Fibroblast of lung (primary cell): ENCODE data around the gene RUNX2. TPM values are rescaled to one million over a fixed set of nuclear protein-coding genes. Genes with fewer than 3 reads are reported as not detected.

ENCODE experiments used
- DNase-seq, 2 donors: peaks; one replicate each; pipeline versions ENCODE4 v3.0.0 to v3.0.0-alpha.2; 2010; ENCODE audit warnings: low read depth in 2 of 2
- H2AFZ ChIP-seq: 2 replicates; pipeline ENCODE4 v1.5.1; 2012; ENCODE audit warnings: low read length, control low read depth, inconsistent platforms
- H3K27ac ChIP-seq: 2 replicates; pipeline ENCODE4 v1.5.1; 2011; ENCODE audit warnings: low read length, control low read depth; ENCODE audit not compliant: insufficient read depth
- H3K27me3 ChIP-seq: 2 replicates; pipeline ENCODE4 v1.5.1; 2011; ENCODE audit warnings: mild to moderate bottlenecking, low read length; ENCODE audit not compliant: control insufficient read depth, insufficient read depth
- H3K36me3 ChIP-seq: 2 replicates; pipeline ENCODE4 v1.5.1; 2011; ENCODE audit warnings: low read length; ENCODE audit not compliant: control insufficient read depth, insufficient read depth
- H3K4me1 ChIP-seq: 2 replicates; pipeline ENCODE4 v1.5.1; 2011; ENCODE audit warnings: low read length; ENCODE audit not compliant: control insufficient read depth, insufficient read depth; ENCODE audit errors: extremely low read depth
- H3K4me2 ChIP-seq: 2 replicates; pipeline ENCODE4 v1.5.1; 2011; ENCODE audit warnings: low read length, control low read depth; ENCODE audit not compliant: insufficient read depth; ENCODE audit errors: extremely low read depth
- H3K4me3 ChIP-seq, 4 experiments: fragments of 200-600 bp in 1 of 4; sonication (generic) in 1 of 4; replicated peaks in 1 of 4; 2 replicates each; pipeline ENCODE4 v1.5.1; 2011 to 2016; ENCODE audit warnings: low read length in 4 of 4, low read depth in 3 of 4, mild to moderate bottlenecking in 3 of 4, control low read depth in 2 of 4, inconsistent platforms in 1 of 4, mixed read lengths in 1 of 4; ENCODE audit not compliant: insufficient read depth in 1 of 4; ENCODE audit errors: control extremely low read depth in 1 of 4
- H3K79me2 ChIP-seq: 2 replicates; pipeline ENCODE4 v1.5.1; 2012; ENCODE audit warnings: mild to moderate bottlenecking, low read length, inconsistent platforms; ENCODE audit not compliant: control insufficient read depth, insufficient read depth
- H3K9ac ChIP-seq: 2 replicates; pipeline ENCODE4 v1.5.1; 2011; ENCODE audit warnings: mild to moderate bottlenecking, low read length, control low read depth; ENCODE audit not compliant: insufficient read depth
- H3K9me3 ChIP-seq: 2 replicates; pipeline ENCODE4 v1.5.1; 2012; ENCODE audit warnings: low read depth, low read length; ENCODE audit not compliant: control insufficient read depth, insufficient read depth
- H4K20me1 ChIP-seq: 2 replicates; pipeline ENCODE4 v1.5.1; 2011; ENCODE audit warnings: low read length; ENCODE audit not compliant: control insufficient read depth, insufficient read depth; ENCODE audit errors: extremely low read depth
- EZH2 ChIP-seq: IDR thresholded peaks from 2 replicates; pipeline ENCODE4 v1.5.1; 2012; ENCODE audit warnings: low read length, control low read depth, mild to moderate bottlenecking; ENCODE audit errors: missing control alignments
- polyA plus RNA-seq, 2 donors: library from polyadenylated mRNA; depleted of rRNA in 1 of 2; stranded (reverse) in 1 of 2; unstranded in 1 of 2; fragments of >200 nt; gene quantifications; 2 replicates each; pipeline ENCODE4 v1.2.1, GENCODE V29; 2011 to 2012; ENCODE audit warnings: missing spikeins in 1 of 2
- total RNA-seq: library from RNA; depleted of rRNA; stranded (reverse); fragments of >200 nt; gene quantifications from 2 replicates; pipeline ENCODE4 v1.2.1, GENCODE V29; 2014
- TF ChIP-seq, protein P1 (sequence below), 2 donors: IDR thresholded peaks in 1 of 2; conservative IDR thresholded peaks in 1 of 2; 1 replicate in 1 of 2; 2 replicates in 1 of 2; pipeline ENCODE4 v1.5.1; 2011 to 2012; ENCODE audit warnings: low read length in 2 of 2, control low read depth in 1 of 2, inconsistent platforms in 1 of 2, low read depth in 1 of 2, mild to moderate bottlenecking in 1 of 2

The RUNX2 gene
- total and polyA plus RNA-seq, 2 donors (not counting 1 experiment from before 2014, with no cell fraction given) = 2.5 to 4.5 TPM

DNA sequence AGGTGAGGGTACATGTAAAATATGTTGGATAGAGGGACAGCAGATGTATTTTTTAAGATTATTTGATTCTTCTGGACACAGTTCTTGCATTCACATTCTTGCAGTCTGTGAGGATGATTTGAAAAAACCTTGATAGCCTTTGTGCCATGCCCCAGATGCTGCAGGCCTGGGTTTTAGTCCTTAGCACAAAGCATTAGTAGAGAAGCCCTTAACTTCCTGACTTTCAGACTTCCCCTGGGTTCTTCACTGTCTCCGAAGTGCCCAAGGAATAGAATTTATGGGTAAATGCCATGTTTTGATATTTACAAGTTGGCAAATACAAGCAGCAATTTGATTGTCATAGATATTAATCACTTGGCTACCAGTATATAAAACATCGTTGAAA, 117.2 kb downstream of the RUNX2 start:
- Histone ChIP-seq H3K36me3 (no peaks in the 10 kb centered on the region), H3K79me2 (peaks cover 8% of the 10 kb centered on the region), H3K9ac (no peak overlapping the region), H3K4me3 (peak overlapping the region in 1 of 4 experiments; percentile 12), H4K20me1 (no peaks in the 10 kb centered on the region), H2AFZ (no peak overlapping the region), H3K9me3 (no peaks in the 10 kb centered on the region), H3K4me2 (peak overlapping the region; percentile 51), H3K27me3 (no peaks in the 10 kb centered on the region), H3K27ac (peak overlapping the region; percentile 6), H3K4me1 (peaks cover 29% of the 10 kb centered on the region)
- TF ChIP-seq, protein P1, sequence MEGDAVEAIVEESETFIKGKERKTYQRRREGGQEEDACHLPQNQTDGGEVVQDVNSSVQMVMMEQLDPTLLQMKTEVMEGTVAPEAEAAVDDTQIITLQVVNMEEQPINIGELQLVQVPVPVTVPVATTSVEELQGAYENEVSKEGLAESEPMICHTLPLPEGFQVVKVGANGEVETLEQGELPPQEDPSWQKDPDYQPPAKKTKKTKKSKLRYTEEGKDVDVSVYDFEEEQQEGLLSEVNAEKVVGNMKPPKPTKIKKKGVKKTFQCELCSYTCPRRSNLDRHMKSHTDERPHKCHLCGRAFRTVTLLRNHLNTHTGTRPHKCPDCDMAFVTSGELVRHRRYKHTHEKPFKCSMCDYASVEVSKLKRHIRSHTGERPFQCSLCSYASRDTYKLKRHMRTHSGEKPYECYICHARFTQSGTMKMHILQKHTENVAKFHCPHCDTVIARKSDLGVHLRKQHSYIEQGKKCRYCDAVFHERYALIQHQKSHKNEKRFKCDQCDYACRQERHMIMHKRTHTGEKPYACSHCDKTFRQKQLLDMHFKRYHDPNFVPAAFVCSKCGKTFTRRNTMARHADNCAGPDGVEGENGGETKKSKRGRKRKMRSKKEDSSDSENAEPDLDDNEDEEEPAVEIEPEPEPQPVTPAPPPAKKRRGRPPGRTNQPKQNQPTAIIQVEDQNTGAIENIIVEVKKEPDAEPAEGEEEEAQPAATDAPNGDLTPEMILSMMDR (conservative IDR thresholded peaks at IDR 0.05 in 1 of 2, IDR thresholded peaks at IDR 0.05 in 1 of 2; ENCODE audit: low read depth in 1 of 2, low read length in 2 of 2) = no peak
- TF ChIP-seq EZH2 = no peak
- DNase-seq = no peak

DNA sequence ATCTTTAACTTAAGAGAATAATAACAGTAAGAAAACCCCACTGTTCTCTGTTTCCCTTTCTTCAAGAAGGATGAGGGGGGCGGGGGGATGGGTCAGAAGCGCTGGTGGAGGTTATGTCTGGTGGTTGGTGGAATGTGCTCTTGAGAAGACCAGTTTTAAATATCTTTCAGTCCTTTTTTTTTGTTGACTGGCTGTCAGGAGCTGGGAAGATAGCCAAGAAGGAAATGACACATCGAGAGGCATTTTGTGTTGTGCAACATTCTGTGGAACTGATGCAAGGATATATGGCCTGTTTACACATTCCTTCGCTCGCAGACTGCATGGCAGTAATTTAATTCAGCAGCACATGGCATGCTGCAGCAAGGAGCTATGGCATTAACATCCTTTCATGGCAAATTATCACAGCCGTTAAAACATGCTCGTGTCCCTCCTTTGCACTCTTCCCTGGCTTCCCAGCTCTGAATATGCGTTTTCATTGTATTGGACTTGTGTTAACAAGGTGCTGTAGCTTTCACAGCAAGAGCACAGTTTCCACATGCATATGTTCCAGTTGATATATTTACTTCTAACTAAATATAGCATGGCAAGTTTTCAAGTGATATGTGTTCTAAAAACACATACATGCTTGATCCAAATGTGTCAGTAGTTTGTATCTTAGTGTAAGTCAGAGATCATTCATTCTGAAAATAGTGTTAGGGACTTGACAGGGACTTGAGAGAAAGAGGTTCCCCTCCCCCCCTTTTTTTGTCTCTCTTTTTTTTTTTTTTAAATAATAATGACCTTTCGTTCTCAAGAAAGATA, 117.8 kb downstream of the RUNX2 start:
- no peaks in the 10 kb centered on the region for H3K27me3 ChIP-seq
- H3K27ac ChIP-seq = peak overlapping the region; percentile 71
- no peaks in the 10 kb centered on the region for H3K9me3 ChIP-seq
- no peak overlapping the region for H3K9ac ChIP-seq
- no peaks in the 10 kb centered on the region for H4K20me1 ChIP-seq
- TF ChIP-seq, protein P1 (conservative IDR thresholded peaks at IDR 0.05 in 1 of 2, IDR thresholded peaks at IDR 0.05 in 1 of 2; ENCODE audit: low read depth in 1 of 2, low read length in 2 of 2) = no peak
- TF ChIP-seq EZH2 = no peak
- peaks cover 7% of the 10 kb centered on the region for H3K79me2 ChIP-seq
- H3K4me2 ChIP-seq = peak overlapping the region; percentile 91
- no peaks in the 10 kb centered on the region for H3K36me3 ChIP-seq
- peaks cover 29% of the 10 kb centered on the region for H3K4me1 ChIP-seq
- H3K4me3 ChIP-seq = peak overlapping the region in 2 of 4 experiments; percentile 12 to 41
- peak; percentile 98 to 99 for DNase-seq
- no peak overlapping the region for H2AFZ ChIP-seq

DNA sequence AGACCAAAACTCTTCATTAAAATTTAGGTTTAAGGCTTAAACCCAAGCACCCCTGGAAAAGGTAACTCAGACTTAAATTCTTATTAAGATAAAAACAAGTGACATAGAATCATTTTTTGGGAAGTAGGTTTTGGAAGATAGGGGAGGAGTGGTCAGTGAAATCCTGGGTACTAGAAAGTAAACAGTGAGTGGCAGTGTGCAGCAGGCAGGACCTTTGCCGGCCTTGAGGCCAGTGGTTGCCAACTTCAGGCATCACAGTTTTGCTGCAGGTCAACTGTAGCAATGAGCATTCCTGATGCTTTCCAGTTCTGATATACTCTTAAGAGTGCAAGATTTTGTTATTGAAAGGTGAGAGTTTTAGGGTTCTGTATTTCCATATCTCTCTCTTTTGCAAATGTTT, 118.9 kb downstream of the RUNX2 start:
- no peak overlapping the region for H3K27ac ChIP-seq
- H3K9ac ChIP-seq = no peak overlapping the region
- no peaks in the 10 kb centered on the region for H3K27me3 ChIP-seq
- no peaks in the 10 kb centered on the region for H3K9me3 ChIP-seq
- H3K4me3 ChIP-seq = no peak overlapping the region
- no peak for DNase-seq
- TF ChIP-seq, protein P1 (conservative IDR thresholded peaks at IDR 0.05 in 1 of 2, IDR thresholded peaks at IDR 0.05 in 1 of 2; ENCODE audit: low read depth in 1 of 2, low read length in 2 of 2) = no peak
- no peak for TF ChIP-seq EZH2
- peaks cover 28% of the 10 kb centered on the region for H3K4me1 ChIP-seq
- peaks cover 3% of the 10 kb centered on the region for H3K79me2 ChIP-seq
- no peaks in the 10 kb centered on the region for H3K36me3 ChIP-seq
- H2AFZ ChIP-seq = no peak overlapping the region
- H4K20me1 ChIP-seq = no peaks in the 10 kb centered on the region
- H3K4me2 ChIP-seq = no peak overlapping the region
